ENCODE data around the gene ATP1A1.

The ATP1A1 gene

DNA sequence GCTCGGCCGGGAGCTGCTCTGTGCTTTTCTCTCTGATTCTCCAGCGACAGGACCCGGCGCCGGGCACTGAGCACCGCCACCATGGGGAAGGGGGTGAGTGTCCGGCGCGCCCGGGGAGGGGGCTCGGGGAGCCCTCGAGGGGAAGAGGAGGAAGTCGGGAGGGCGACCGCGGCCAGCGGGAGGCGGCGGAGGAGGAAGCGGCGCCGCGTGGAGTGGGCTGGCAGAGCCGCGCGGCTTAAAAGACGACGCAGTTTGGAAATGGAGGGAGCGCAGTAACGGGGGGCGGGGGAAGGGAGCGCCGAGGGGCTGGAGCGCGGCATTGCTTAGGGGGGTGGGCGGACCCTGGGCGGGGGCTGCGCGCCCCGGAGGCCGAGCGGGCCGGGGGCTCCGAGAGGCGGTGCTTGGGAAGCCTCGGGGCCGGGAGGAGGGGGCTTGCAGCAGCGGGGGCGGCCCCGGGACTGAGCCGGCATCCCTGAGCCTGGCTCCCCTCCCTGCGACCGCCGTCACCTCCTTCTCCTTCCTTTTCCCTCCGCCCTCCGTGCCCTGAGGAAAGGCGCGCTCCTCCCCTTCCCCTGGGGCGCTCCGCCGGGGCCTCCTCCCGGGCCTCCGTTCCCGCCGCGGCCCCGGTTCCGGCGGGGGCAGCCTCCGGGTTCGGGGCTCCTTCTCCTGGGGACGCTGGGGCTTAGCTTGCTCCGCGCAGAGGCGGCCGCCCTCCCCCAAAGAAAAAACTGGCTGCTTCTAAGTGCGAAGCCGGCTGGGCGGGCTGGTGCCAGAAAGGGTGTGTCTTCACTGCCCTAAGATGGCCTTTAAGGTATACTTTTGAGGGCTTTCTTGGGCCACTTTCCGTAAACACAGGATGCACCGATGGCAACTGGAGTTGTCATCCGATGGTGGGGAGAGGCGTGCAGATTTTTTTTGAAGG lies 648 bp downstream of the ATP1A1 start:
- peak in 1 of 2 donors; percentile 66 for DNase-seq

DNA sequence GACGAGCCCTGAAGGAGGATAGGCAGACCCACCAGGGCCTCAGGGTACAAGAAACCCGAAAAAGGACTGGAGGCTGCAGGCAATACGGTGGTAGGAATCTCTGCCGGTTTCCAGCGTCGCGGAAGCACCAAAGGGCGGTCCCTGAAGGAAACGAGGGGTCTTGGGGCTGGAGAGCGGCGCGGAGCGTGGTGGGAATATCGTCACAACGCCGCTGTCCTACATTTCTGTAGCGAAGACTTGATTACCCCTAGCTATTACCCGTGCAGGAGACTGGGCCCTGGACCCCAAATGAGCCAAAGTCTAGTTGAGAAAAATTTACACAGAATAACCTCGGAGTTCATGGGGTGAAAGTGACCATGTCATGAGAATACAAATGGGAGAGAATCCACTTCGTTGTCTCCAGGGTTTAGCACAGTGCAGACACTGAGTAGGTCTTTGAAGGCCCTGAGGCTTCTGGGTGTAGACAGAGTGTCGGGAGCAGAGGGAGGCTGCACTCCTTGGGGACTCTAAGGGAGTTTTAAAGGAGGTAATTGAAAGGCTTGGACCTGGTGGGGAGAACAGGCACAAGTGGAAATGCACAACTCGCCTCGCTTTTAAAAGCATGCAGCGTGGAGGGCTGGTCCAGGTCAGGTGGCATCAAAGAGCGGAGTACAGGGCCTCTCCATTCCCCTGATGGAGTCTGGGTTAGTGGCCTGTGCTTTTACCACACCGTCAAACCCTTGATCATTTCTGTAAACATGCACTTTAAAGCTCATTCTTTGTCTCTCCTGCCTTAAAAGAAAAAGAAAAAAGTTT lies 1.5 kb downstream of the ATP1A1 start:
- DNase-seq: no peak

DNA sequence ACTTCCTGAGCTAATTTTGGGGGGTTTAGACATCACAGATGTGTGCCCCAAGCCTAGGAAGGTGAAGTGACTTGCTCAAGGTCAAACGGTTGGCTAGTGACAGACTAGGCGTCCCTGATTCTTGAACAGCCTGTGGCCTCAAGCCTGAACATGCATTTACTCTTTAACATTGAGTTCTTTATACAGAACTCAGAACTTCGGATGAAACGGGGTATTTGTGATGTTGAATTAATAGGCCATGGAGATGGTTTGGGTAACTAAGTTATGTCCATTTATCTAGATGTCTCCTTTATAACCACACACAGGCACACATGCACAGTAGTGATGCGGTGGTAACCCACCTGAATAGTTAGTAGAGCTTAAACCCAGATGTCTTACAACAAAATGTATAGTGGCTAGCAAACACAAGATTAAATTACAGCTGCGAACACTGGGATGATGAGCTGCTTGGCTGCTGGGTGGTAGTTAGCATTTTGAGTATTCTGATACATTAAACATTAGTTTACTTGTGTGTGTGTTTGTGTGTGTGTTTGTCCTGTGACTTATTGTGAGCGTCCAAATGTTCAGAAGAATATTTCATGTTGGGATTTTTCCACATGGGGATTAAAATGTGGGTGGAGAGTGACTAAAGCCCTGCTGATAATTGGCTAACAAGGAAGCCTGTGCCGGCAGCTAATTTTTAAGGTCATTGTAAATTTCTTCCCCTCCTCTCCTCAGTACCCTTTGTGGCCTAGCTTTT lies 2.3 kb downstream of the ATP1A1 start:
- no peak for DNase-seq

DNA sequence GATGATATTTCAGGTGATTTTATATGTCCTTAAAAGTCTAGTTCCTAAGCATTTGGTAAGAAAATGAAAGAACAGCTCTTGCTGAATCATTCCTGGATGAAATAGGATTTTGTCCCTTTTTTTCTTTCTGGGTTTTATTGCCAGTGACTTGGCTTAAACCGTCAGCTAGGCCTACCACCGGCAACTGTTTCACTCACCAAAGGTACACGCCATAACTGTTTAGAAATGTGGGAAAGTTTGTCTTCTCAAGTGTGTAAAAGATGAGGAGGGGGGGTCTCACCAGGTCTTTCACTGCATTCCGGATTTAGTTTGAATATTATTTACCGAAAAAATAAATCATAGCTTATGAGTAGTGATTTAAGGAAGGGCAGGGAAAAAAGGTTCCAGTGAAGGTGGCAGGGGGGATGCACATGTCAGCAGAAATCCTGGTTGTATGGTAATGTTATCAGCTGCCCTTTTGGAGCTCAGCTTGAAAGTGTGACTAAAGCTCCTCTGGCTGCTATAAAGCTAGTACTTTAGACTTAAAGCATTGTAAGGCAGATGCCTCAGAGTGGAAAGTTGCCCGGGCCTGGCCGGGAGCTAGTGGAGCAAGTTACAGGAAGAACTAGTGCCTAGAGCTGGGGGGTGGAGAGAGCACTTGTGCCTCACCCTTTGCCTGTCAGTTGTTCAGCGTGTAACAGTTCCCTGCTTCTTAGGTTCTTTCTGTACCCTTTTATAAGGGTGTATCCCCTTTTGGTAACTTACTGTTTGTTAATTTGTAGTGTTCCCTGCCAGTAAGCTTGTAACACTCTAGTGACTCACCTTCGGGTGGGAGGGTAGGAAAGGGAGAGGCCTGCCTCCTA lies 3.1 kb downstream of the ATP1A1 start:
- DNase-seq: peak; percentile 9 to 39

DNA sequence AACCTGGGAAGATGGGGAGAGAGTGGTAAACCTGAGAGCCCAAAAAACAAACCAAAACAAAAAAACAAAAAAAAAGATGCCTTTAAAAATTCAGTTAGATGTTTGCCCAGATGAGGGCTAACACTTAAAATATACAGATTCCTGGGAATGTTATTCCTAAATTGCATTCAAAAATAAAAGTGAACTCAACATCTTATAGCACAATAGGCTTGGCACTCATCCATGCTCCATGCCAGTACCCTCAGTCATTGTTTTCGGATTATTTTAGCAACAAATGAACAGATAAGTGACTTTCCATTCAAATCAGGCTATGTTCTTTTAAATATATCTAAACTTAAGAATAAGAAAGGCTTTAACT lies 3.7 kb downstream of the ATP1A1 start:
- DNase-seq: no peak

DNA sequence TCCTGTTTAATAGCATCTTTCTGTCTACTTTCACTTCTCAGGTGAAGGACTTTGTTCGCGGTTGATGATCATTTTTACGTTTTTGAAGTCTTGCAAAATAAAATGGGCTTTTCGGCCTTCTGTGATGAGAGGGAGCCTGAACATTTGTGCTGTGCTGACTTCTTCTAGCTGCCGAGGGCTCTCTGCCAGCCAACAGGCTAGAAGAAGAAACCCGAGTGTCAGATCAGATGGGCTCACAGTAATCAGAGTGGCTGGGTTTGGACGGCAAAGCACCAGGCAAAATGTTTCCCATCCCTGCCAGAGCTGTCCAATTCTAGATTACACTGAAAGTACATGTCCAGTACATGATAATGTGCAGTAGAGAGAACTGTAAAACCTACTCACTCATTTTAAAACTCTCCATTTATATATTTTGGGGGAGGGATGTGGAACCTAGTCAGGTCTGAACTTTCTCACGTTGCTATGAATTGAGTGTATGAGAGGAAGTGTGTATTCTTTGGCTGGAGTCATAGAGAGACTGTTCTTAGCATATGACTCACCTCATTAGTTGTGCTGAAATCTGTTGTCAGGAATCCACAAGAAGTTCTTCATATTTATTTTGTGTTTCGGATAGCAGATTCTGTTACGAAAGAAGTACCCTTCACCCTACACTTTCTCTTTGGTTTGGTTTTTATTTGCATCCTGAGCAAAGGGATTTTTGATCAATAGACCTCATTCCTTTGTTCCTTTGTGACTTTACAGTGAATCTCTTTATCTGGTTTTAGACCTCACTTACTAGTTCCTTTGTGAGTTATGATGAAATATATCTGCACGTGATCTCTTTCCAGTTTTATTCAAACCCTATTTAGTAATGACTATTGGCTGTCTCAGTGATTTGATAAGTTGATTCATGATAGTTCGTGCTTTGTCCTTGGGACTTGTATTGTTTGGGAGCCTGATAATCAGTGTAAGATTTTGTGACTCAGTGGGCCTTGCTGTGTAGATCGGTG lies 4.8 kb downstream of the ATP1A1 start:
- DNase-seq: peak; percentile 41 to 67

DNA sequence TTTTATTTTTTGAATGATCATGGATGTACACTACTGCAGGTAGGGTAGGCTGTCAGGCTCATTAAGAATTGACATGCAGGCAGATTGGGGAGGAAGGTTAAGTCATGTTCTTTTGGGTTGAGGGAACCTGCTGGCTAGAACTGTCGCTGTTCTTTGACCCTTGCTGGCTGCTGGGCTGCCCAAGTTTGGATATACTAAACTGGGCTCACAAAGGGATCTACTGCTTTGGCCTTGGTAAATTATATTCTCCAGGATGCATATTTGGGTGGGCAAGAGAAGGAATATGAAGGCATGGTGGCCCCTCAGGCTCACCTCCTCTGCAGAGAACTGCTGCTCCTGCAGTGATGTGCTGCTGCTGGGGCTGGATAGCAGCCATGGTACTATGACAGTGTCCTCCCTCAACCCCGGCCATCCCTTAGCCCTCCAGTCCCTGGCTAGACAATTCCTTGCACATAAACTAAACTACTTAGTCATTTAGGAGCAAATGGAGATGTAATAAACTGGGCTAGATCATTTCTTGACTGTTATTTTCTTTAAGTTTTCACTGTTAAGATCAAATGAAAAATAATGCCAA lies 6.1 kb downstream of the ATP1A1 start:
- DNase-seq: no peak

DNA sequence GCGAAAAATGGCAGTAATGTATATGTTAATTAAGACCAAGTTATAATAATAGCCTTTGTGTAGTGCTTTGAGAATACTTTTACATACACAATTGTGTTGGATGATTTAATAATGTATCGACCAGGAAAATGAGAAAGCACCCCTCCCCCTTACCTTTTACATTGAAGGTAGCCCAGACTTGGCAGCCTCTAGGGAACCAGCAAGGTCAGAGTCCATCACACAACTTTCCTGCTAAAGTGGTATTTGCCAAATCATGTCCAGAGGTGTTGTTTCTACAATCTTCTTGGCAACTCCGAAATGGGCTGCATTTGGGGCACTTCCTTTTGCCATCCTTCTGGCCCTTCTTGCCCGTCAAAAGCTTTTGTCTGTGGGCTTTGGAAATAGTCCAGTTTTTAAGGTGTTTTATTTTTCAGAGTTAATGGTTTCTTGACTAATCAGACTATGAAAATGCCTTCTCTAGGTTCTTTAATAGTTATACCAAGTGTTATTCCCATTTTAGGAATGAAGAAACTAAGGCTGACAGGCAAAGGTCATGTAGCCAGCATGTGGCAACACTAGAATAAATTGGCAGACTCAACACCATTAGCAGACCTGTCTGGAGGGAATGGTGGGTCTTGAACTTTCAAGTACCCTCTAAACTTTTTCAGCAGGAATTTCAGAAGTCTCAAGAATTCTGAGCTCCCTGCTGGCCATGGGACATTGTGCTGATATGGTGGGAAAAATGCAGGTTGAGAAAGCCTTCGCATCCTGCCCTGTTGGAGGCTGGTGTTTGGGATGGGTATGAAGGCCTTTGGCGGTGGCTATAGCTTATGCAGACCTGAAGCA lies 6.8 kb downstream of the ATP1A1 start:
- no peak for DNase-seq

DNA sequence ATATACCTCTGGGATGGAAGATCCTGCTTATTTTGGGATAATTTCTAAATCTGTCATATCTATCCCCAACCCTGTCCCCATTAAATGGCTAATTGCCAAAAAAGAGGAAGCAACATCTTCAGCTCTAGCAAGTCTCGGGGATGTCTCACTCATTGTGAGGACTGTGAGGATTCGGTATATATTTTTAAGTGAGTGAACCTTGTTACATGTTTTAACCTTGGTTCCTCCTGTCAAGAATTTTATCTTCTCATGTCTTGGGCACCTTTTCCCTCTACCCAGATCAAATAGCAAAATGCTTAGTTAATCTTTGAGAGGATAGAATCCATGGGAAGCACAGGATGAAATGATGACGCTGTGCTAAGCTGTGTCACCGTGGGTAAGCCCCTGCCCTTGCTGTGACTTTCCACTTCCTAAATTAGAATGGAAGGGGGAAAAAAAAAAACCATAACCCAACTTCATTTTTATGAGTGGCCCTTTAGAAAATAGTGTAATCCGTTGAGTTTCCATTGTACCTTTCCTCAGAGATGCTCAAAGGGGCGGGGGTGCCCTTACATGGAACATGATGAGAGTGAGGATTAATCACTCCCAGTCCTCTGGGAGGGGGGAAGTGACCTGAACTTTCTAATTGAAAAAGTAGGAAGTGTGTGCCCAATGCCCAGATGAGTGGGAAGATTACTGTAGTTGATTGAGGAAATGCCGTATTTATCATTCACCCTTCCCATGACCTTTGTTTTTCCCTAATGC lies 7.6 kb downstream of the ATP1A1 start:
- DNase-seq: no peak

DNA sequence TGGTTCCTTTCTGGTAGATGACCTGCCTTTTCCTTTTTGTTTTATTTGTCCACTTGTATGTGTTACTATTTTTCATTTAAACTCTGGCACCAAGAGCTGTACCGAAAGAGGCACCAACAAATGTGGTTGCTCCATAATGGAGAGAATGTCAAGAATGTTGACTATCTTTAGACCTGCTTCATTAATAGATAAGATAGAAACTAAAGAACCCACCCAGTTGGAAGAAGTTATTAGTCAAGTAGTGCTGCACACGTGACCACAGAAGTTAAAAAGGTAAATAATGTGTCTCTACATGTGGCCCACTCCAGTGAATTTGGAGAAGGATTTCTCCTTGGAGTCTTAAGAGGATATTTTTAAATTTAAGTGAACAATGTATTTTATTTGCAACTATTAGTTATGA lies 9.3 kb downstream of the ATP1A1 start:
- no peak for DNase-seq

DNA sequence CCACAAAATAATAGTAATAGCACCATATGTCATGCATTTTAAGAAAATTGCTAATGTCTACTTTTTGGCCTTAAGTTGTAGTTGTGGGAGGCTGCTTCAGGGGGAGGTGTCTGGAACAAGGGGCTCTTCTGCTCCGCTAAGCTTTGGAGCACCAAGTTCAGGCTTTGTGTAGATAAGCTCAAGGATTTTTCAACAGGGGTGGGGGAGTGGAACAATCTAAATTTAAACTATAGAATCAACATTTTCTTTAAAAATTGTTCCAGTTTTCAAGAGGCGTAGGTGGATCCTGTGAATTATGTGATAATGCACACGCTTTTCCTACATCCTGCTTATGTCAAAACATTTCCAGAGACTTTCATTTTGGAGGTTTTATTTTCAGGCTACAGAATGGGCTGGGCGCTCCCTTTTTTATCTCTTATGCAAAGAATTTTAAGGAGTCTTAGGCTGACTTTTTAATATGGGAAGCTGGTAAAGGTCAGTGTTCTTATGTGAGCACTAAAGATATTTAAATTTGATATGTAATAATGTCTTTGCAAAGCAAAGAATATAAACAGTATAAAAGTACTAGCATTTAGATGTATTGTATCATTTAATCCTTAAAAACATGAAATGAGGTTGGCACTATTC lies 9.9 kb downstream of the ATP1A1 start:
- DNase-seq: peak in 1 of 2 donors; percentile 30

DNA sequence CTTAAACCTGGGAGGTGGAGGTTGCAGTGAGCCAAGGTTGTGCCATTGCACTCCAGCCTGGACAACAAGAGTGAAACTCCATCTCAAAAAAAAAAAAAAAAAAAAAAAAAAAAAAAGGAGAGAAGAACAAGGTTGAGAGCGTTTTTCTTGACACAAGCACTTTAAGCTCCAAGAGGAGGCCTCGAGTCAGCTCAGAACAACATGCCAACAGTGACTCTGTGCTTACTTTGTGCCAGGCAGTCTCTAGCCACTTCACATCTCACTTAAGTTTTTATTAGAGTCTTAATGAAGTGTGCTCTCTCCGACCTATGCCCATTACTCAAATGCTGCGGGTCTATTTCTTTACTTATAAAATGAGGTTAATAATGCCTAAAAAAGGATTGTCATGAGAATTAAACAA lies 13.0 kb downstream of the ATP1A1 start:
- no peak for DNase-seq

DNA sequence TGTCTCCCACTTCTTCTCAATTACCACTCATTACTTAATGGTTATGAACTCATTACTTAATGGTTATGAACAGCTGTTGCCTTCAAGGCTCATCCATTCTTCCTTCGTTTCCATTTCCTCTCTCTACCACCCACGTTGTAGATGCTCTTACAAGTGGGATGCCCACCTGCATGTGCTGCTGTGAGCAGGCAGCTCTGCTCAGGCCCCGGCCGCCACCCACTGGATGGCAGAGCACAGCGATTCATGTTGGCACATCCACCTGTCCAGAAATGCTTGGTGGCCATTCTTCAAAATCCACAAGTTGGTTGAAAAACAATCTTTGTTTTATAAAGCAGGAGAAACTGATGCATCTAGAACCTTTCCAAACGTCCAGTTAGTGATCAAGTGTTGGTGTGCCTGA lies 14.5 kb downstream of the ATP1A1 start:
- DNase-seq: no peak

DNA sequence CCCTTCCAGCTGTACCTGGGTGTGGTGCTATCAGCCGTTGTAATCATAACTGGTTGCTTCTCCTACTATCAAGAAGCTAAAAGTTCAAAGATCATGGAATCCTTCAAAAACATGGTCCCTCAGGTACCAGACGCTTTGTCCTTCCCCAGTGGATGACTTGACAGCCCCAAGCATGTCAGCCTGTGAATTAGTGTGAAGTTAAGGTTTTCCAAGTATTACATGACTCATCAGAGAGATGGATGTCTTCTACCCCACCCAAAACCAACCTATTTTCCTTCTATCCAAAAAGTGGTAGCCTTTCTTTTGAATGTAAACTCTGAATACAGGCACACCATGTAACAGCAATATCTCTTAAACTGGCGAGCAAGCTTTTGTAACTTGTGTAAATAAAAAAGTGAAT lies 15.1 kb downstream of the ATP1A1 start:
- no peak for DNase-seq

DNA sequence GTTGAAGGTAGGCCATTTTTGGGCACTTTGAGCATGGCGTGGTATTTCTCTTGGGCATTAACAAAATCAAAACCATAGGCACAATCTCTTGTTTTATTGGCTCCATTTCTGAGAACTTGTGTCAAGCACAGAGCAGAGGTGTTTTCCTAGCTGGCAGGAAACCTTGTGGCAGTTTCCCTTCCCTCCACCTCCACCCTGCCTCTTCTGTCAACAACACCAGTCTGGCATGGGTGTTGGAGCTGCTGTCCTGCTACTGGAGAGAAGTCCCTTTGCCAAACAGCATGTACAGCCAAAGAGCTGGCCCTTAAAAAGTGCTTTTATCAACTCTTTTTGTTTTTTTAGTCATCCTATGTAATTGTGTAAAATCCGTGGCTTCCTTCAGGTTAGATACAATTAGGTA lies 16.0 kb downstream of the ATP1A1 start:
- DNase-seq: no peak

DNA sequence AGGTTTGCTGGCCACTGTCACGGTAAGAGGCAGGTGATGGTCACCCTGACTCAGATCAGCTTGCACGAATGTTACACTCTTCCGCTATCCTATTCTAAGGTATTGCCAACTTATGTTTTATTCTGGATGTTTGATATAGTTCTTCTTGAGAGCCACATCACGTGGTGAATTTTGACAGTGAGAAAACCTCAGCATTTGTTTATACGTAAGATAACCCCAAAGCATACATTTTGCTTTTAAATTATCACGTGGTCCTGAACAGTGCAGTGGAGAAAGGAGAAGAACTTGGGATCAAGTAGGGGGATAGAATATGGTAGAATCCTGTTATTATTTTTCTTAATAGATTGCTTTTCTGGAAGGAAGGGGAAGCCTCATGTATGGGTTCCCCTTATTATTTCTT lies 16.6 kb downstream of the ATP1A1 start:
- DNase-seq: no peak

DNA sequence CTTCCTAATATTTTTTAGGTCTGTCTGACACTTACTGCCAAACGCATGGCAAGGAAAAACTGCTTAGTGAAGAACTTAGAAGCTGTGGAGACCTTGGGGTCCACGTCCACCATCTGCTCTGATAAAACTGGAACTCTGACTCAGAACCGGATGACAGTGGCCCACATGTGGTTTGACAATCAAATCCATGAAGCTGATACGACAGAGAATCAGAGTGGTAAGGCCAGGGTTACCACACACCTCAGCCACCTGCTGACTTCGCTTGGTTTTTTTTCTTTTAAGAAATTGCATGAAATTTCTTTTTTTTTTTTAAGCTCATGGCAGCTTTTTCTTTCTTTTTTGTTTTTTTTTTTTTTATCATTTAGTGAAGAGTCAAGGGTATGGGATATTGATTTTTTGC lies 17.2 kb downstream of the ATP1A1 start:
- DNase-seq: no peak

DNA sequence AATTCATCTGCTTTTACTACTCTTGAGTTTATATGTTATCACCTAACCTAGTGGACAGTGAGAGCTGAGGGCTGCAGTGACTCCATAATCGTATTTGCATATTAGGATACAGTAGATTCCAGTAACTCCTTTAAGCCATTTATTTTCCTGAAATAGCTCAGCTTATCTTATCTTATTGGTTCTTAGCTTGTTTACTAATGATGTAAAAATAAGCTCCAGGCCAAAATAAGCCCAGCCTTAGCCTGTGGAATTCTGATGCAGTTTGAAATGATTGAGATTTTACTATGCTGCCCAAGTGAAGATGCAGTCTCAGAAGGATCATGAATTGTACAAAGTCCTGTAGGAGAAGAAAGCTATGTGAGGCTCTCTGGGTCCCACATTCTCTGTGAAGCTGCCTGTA lies 18.1 kb downstream of the ATP1A1 start:
- DNase-seq: no peak
